Measurements from ENCODE around the gene HPS4. TPM values are rescaled to one million over a fixed set of nuclear protein-coding genes. Genes with fewer than 3 reads are reported as not detected.
A peak's percentile ranks its signal among the peaks of the same experiment; 100 is the strongest.
"Not testable (repeated sequence)": the region's sequence is repeated elsewhere in the genome, so short reads cannot be mapped to it uniquely, and the experiment has no call there.

Gene HPS4
- polyA plus RNA-seq, 2 of the 4 experiments (the other 2 are of a cell fraction) = 12.7 to 30.2 TPM

- Histone ChIP-seq H3K9me3 (no peaks in the 10 kb centered on the region), H3K4me3 (no peak overlapping the region), H3K27ac (peak overlapping the region; percentile 47 to 62; a peak in 5 of 6 replicates), H3K4me1 (peaks cover 14% of the 10 kb centered on the region), H3K4me2 (peak overlapping the region; percentile 47; the same call in 2 of the 3 replicates)
- 67% methylated on average over 2 of the region's 2 CpGs for WGBS (ENCODE audit: missing lambda C conversion rate)
- POLR2A ChIA-PET = interaction anchor here (1.1 kb wide), 1 partner anchor 17 kb away, joined by 3 read pairs; the partner anchor contains the start of gene TFIP11
- CTCF ChIA-PET = interaction anchor here (0.6 kb wide), 1 partner anchor 100 kb away, joined by 3 read pairs; no protein-coding TSS in a partner anchor
- FAIRE-seq = no peak
- peak in 1 of 2 experiments; percentile 22 for DNase-seq (ENCODE audit: low read depth in 1 of 2, low spot score in 1 of 2)
- peak in 1 of 2 experiments; percentile 34; a peak in 1 of 6 replicates for ATAC-seq
- TF ChIP-seq, protein P1, sequence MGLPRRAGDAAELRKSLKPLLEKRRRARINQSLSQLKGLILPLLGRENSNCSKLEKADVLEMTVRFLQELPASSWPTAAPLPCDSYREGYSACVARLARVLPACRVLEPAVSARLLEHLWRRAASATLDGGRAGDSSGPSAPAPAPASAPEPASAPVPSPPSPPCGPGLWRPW (IDR thresholded peaks at IDR 0.05) = 0 out of 2 replicates have a peak, but pooled peaks have one; percentile 34
- TF ChIP-seq ZNF302 (CRISPR knock-in tag; IDR thresholded peaks at IDR 0.05) (no peak), RFX5 (IDR thresholded peaks at IDR 0.05) (no peak), CEBPB (IDR thresholded peaks at IDR 0.05) (peak; percentile 67 to 82)
These were observed 45.8 kb upstream of the HPS4 start for GRCh38 chr22:26529345-26529744.

DNA sequence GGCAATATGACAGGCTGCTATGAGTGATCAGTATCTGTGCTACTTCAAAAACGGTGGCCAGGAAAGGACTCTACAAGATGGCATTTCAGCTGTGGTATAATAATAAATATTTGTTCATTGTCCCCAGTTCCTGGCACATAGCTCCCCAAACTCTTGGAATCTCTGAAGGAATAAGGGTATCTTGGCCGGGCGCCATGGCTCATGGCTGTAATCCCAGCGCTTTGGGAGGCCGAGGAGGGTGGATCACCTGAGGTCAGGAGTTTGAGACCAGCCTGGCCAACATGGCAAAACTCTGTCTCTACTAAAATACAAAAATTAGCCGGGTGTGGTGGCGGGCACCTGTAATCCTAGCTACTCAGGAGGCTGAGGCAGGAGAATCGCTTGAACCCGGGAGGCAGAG is 44.9 kb upstream of the HPS4 start:
- H3K9me3 ChIP-seq; DNase-seq (ENCODE audit: low read depth in 1 of 2, low spot score in 1 of 2); H3K4me2 ChIP-seq; POLR2A ChIA-PET; CTCF ChIA-PET; FAIRE-seq; ATAC-seq; H3K4me3 ChIP-seq: not testable (repeated sequence)
- H3K27ac ChIP-seq = peak overlapping the region in 1 of 2 experiments; percentile 57; a peak in 2 of 6 replicates
- WGBS (ENCODE audit: missing lambda C conversion rate) = 87% methylated on average over 9 of the region's 9 CpGs
- H3K4me1 ChIP-seq = peaks cover 14% of the 10 kb centered on the region

- WGBS (ENCODE audit: missing lambda C conversion rate) = 88% methylated on average over 13 of the region's 15 CpGs
- Histone ChIP-seq H3K4me2 (no peak overlapping the region), H3K4me3 (no peak overlapping the region), H3K4me1 (peaks cover 14% of the 10 kb centered on the region), H3K9me3 (no peaks in the 10 kb centered on the region), H3K27ac (no peak overlapping the region)
- ChIA-PET POLR2A (no interaction called here), CTCF (no interaction called here)
- TF ChIP-seq REST (IDR thresholded peaks at IDR 0.05) = no peak
- no peak for TF ChIP-seq MAX (IDR thresholded peaks at IDR 0.05)
- TF ChIP-seq BHLHE40 (IDR thresholded peaks at IDR 0.05; ENCODE audit: low read depth, low read length) = no peak
- TF ChIP-seq RNF2 (IDR thresholded peaks at IDR 0.05; ENCODE audit: borderline replicate concordance, low read depth) = no peak
- no peak for TF ChIP-seq PHF8 (IDR thresholded peaks at IDR 0.05; ENCODE audit: borderline replicate concordance, low read depth)
- no peak for TF ChIP-seq TP53 (CRISPR knock-in tag; IDR thresholded peaks at IDR 0.05)
- no peak for TF ChIP-seq CTCF (IDR thresholded peaks at IDR 0.05)
- no peak for TF ChIP-seq EHMT2 (IDR thresholded peaks at IDR 0.05; ENCODE audit: low read depth)
- TF ChIP-seq RFX5 (IDR thresholded peaks at IDR 0.05) = no peak
- TF ChIP-seq NR3C1 (IDR thresholded peaks at IDR 0.05) = no peak
- no peak for TF ChIP-seq CHD2 (IDR thresholded peaks at IDR 0.05; ENCODE audit: low read length, partially characterized antibody)
- no peak for TF ChIP-seq NPAS2 (CRISPR knock-in tag; IDR thresholded peaks at IDR 0.05; ENCODE audit: borderline replicate concordance)
- no peak for TF ChIP-seq GATA3 (IDR thresholded peaks at IDR 0.05; ENCODE audit: borderline replicate concordance)
- TF ChIP-seq MAFK (IDR thresholded peaks at IDR 0.05; ENCODE audit: partially characterized antibody) = no peak
- TF ChIP-seq E2F6 (IDR thresholded peaks at IDR 0.05; ENCODE audit: borderline replicate concordance, low read depth) = no peak
- no peak for DNase-seq (ENCODE audit: low read depth in 1 of 2, low spot score in 1 of 2)
- FAIRE-seq = no peak
- no peak for ATAC-seq
These were observed 44.2 kb upstream of the HPS4 start for GRCh38 chr22:26527574-26528465.

Data from A549 (cell line).